Measurements from ENCODE around the gene RARS2.

- TF ChIP-seq CTCF (IDR thresholded peaks at IDR 0.05; ENCODE audit: extremely low read depth in 1 of 2, insufficient read depth in 1 of 2, low read depth in 1 of 2, low read length in 2 of 2) (no peak), EZH2 (IDR thresholded peaks at IDR 0.05; ENCODE audit: borderline replicate concordance, low read depth, low read length, severe bottlenecking) (no peak)
Observed at GRCh38 chr6:87618531-87618930, 28.7 kb upstream of the RARS2 start.
